Neural progenitor cell (in vitro differentiated cells): ENCODE measurements around the gene JCAD. TPM values are rescaled to one million over a fixed set of nuclear protein-coding genes. Genes with fewer than 3 reads are reported as not detected.

Source experiments
- DNase-seq: peaks from one replicate; pipeline ENCODE4 v3.0.0-alpha.2; 2016; ENCODE audit warnings: low spot score
- H2AFZ ChIP-seq: fragments of 200-600 bp; sonication (generic); replicated peaks from 2 replicates; pipeline ENCODE4 v1.6.1; 2016; ENCODE audit warnings: antibody characterized with exemption
- H3F3A ChIP-seq: fragments of 200-600 bp; sonication (generic); 2 replicates; pipeline ENCODE4 v1.6.1; 2016; ENCODE audit warnings: antibody characterized with exemption, low read depth
- H3K27ac ChIP-seq: fragments of 200-600 bp; sonication (generic); 2 replicates; pipeline ENCODE4 v1.5.1; 2016; ENCODE audit warnings: mild to moderate bottlenecking
- H3K27me3 ChIP-seq: fragments of 200-600 bp; sonication (generic); 2 replicates; pipeline ENCODE4 v1.6.1; 2016; ENCODE audit warnings: mild to moderate bottlenecking, moderate library complexity
- H3K36me3 ChIP-seq: fragments of 200-600 bp; sonication (generic); 2 replicates; pipeline ENCODE4 v1.5.1; 2016
- H3K4me1 ChIP-seq: fragments of 200-600 bp; sonication (generic); 2 replicates; pipeline ENCODE4 v1.6.1; 2016; ENCODE audit warnings: mixed run types
- H3K4me2 ChIP-seq: fragments of 200-600 bp; sonication (generic); 2 replicates; pipeline ENCODE4 v1.6.1; 2016
- H3K4me3 ChIP-seq: fragments of 200-600 bp; sonication (generic); 2 replicates; pipeline ENCODE4 v1.5.1; 2016
- H3K79me2 ChIP-seq: fragments of 200-600 bp; sonication (generic); 2 replicates; pipeline ENCODE4 v1.6.1; 2016; ENCODE audit warnings: low read depth
- H3K9ac ChIP-seq: fragments of 200-600 bp; sonication (generic); 2 replicates; pipeline ENCODE4 v1.6.1; 2016
- H3K9me3 ChIP-seq: fragments of 200-600 bp; sonication (generic); 2 replicates; pipeline ENCODE4 v1.5.1; 2016; ENCODE audit warnings: low read depth
- H4K20me1 ChIP-seq: fragments of 200-600 bp; sonication (generic); 2 replicates; pipeline ENCODE4 v1.6.1; 2016; ENCODE audit warnings: low read depth
- H3K27ac Mint-ChIP-seq: 3 replicates; pipeline ENCODE4 v1.8.0; 2021; ENCODE audit warnings: mixed read lengths
- H3K27me3 Mint-ChIP-seq: 2 replicates; pipeline ENCODE4 v1.8.0; 2022; ENCODE audit warnings: low read depth, mild to moderate bottlenecking, inconsistent platforms, moderate library complexity, mixed read lengths; ENCODE audit not compliant: insufficient read depth
- H3K36me3 Mint-ChIP-seq: 3 replicates; pipeline ENCODE4 v1.8.0; 2021; ENCODE audit warnings: mixed read lengths
- H3K4me1 Mint-ChIP-seq: 3 replicates; pipeline ENCODE4 v1.8.0; 2021; ENCODE audit warnings: mixed read lengths
- H3K4me3 Mint-ChIP-seq: 3 replicates; pipeline ENCODE4 v1.8.0; 2021; ENCODE audit warnings: mild to moderate bottlenecking, moderate library complexity, mixed read lengths
- H3K9me3 Mint-ChIP-seq: 3 replicates; pipeline ENCODE4 v1.8.0; 2020; ENCODE audit warnings: mixed read lengths
- CTCF ChIP-seq: fragments of 200-600 bp; sonication (generic); IDR thresholded peaks from 2 replicates; pipeline ENCODE4 v1.5.1; 2017; ENCODE audit warnings: antibody characterized with exemption, mild to moderate bottlenecking
- EZH2 ChIP-seq: fragments of 200-600 bp; sonication (generic); IDR thresholded peaks from 2 replicates; pipeline ENCODE4 v1.6.1; 2017; ENCODE audit warnings: antibody characterized with exemption, mild to moderate bottlenecking, moderate library complexity
- EZH2phosphoT487 ChIP-seq: fragments of 200-600 bp; sonication (generic); IDR thresholded peaks from 2 replicates; pipeline ENCODE4 v1.6.1; 2017; ENCODE audit warnings: antibody characterized with exemption
- total RNA-seq: library from RNA; depleted of rRNA; stranded (reverse); fragments of >200 nt; gene quantifications from 2 replicates; pipeline ENCODE4 v1.2.3, GENCODE V29; 2015; ENCODE audit warnings: low replicate concordance

The JCAD gene
- total RNA-seq, 1 donor from 2014 or later = 1.3 TPM

GRCh38 chr10:30000802-30001571 lies 58.4 kb downstream of the JCAD start:
- Histone ChIP-seq H4K20me1 (no peaks in the 10 kb centered on the region), H3K4me3 (no peak overlapping the region), H3K4me1 (no peaks in the 10 kb centered on the region), H3K36me3 (no peaks in the 10 kb centered on the region), H3K9me3 (no peaks in the 10 kb centered on the region), H2AFZ (no peak overlapping the region), H3K9ac (no peak overlapping the region), H3K79me2 (no peaks in the 10 kb centered on the region), H3K27ac (no peak overlapping the region), H3K4me2 (no peak overlapping the region), H3F3A (no peaks in the 10 kb centered on the region), H3K27me3 (no peaks in the 10 kb centered on the region)
- TF ChIP-seq EZH2 (no peak), EZH2phosphoT487 (no peak), CTCF (no peak)
- Mint-ChIP-seq H3K27me3 (peaks cover 10% of the 10 kb centered on the region), H3K4me1 (peaks cover 18% of the 10 kb centered on the region), H3K9me3 (no peaks in the 10 kb centered on the region), H3K27ac (no peak overlapping the region), H3K4me3 (no peak overlapping the region), H3K36me3 (no peaks in the 10 kb centered on the region)
- no peak for DNase-seq

GRCh38 chr10:29998142-29998808 lies 61.1 kb downstream of the JCAD start:
- Histone ChIP-seq H3K4me1 (no peaks in the 10 kb centered on the region), H4K20me1 (no peaks in the 10 kb centered on the region), H3K36me3 (no peaks in the 10 kb centered on the region), H3K9me3 (no peaks in the 10 kb centered on the region), H3K27ac (no peak overlapping the region), H3K27me3 (no peaks in the 10 kb centered on the region), H3K79me2 (no peaks in the 10 kb centered on the region), H3K4me2 (no peak overlapping the region), H3K4me3 (no peak overlapping the region), H2AFZ (no peak overlapping the region), H3K9ac (no peak overlapping the region), H3F3A (no peaks in the 10 kb centered on the region)
- Mint-ChIP-seq H3K4me1 (peaks cover 33% of the 10 kb centered on the region), H3K27me3 (peaks cover 12% of the 10 kb centered on the region), H3K4me3 (no peak overlapping the region), H3K36me3 (peaks cover 2% of the 10 kb centered on the region), H3K27ac (no peak overlapping the region), H3K9me3 (peaks cover 2% of the 10 kb centered on the region)
- DNase-seq = peak; percentile 85
- TF ChIP-seq EZH2 (no peak), EZH2phosphoT487 (no peak), CTCF (peak; percentile 100)

- Histone ChIP-seq H3K9me3 (no peaks in the 10 kb centered on the region), H3K27ac (no peak overlapping the region), H3K36me3 (no peaks in the 10 kb centered on the region), H3K4me2 (no peak overlapping the region), H3K4me3 (no peak overlapping the region), H3K4me1 (no peaks in the 10 kb centered on the region), H4K20me1 (no peaks in the 10 kb centered on the region), H3F3A (no peaks in the 10 kb centered on the region), H2AFZ (no peak overlapping the region), H3K79me2 (no peaks in the 10 kb centered on the region), H3K9ac (no peak overlapping the region), H3K27me3 (no peaks in the 10 kb centered on the region)
- TF ChIP-seq CTCF (no peak), EZH2phosphoT487 (no peak)
- peak overlapping the region; percentile 21 for H3K27ac Mint-ChIP-seq
- peaks cover 2% of the 10 kb centered on the region for H3K36me3 Mint-ChIP-seq
- peaks cover 2% of the 10 kb centered on the region for H3K9me3 Mint-ChIP-seq
- peaks cover 38% of the 10 kb centered on the region for H3K4me1 Mint-ChIP-seq
- no peak overlapping the region for H3K4me3 Mint-ChIP-seq
- no peak for DNase-seq
- peaks cover 17% of the 10 kb centered on the region for H3K27me3 Mint-ChIP-seq
Observed at GRCh38 chr10:29994811-29995210, 64.6 kb downstream of the JCAD start.
